ENCODE results near the gene MIA.
"Not testable (repeated sequence)": the region's sequence is repeated elsewhere in the genome, so short reads cannot be mapped to it uniquely, and the experiment has no call there.

Gene MIA

GRCh38 chr19:40822704-40823553, 47.6 kb downstream of the MIA start:
- not testable (repeated sequence) for DNase-seq (ENCODE audit: low read depth, low spot score)

GRCh38 chr19:40824916-40825315, 49.6 kb downstream of the MIA start:
- not testable (repeated sequence) for DNase-seq (ENCODE audit: low read depth, low spot score)

GRCh38 chr19:40825460-40826095, 50.3 kb downstream of the MIA start:
- DNase-seq (ENCODE audit: low read depth, low spot score): not testable (repeated sequence)

GRCh38 chr19:40826312-40826698, 51.0 kb downstream of the MIA start:
- not testable (repeated sequence) for DNase-seq (ENCODE audit: low read depth, low spot score)

- not testable (repeated sequence) for DNase-seq (ENCODE audit: low read depth, low spot score)
Observed at GRCh38 chr19:40826699-40827385, 51.5 kb downstream of the MIA start.
